SK-N-SH (cell line): ENCODE results near the gene LSM7. TPM values are rescaled to one million over a fixed set of nuclear protein-coding genes. Genes with fewer than 3 reads are reported as not detected.
A peak's percentile ranks its signal among the peaks of the same experiment; 100 is the strongest.

ENCODE experiments used
- CTCF ChIA-PET: fragments of 300-600, 350-600 bp; formaldehyde crosslinking; extraction: SDS; loops from one replicate; lab custom pipeline; 2021; lab: Yijun Ruan, JAX
- POLR2A ChIA-PET: fragments of 350-600 bp; sonication (Branson Sonifier 250); formaldehyde crosslinking; extraction: SDS; loops from one replicate; lab custom pipeline; 2020; ENCODE audit warnings: antibody characterized with exemption, inconsistent platforms; lab: Yijun Ruan, JAX
- DNase-seq: peaks from one replicate; pipeline ENCODE4 v3.0.0; 2012
- H2AFZ ChIP-seq: fragments of 200-600 bp; sonication (generic); 2 replicates; pipeline ENCODE4 v1.8.1; 2016; ENCODE audit warnings: antibody characterized with exemption, mild to moderate bottlenecking, low read depth
- H3F3A ChIP-seq: fragments of 200-600 bp; sonication (generic); replicated peaks from 2 replicates; pipeline ENCODE3; 2016; ENCODE audit warnings: antibody characterized with exemption, mild to moderate bottlenecking; ENCODE audit not compliant: insufficient read depth
- H3K27ac ChIP-seq, 2 experiments: fragments of 200-500 bp in 1 of 2; fragments of 200-600 bp in 1 of 2; sonication (Bioruptor generic) in 1 of 2; sonication (generic), shearing (Covaris generic) in 1 of 2; 2 replicates each; pipeline versions ENCODE4 v1.5.1 to v1.6.1; 2014 to 2016; ENCODE audit warnings: low read depth in 2 of 2, inconsistent platforms in 1 of 2, low read length in 1 of 2, mild to moderate bottlenecking in 1 of 2, mixed read lengths in 1 of 2
- H3K27me3 ChIP-seq: fragments of 200-600 bp; sonication (generic), shearing (Covaris generic); 2 replicates; pipeline ENCODE4 v1.6.1; 2016; ENCODE audit warnings: mixed run types; ENCODE audit not compliant: insufficient read depth
- H3K36me3 ChIP-seq, 2 experiments: fragments of 200-500 bp in 1 of 2; fragments of 200-600 bp in 1 of 2; sonication (Bioruptor generic) in 1 of 2; sonication (generic) in 1 of 2; replicated peaks in 1 of 2; 2 replicates each; pipeline versions ENCODE3 to v1.5.1; 2014 to 2016; ENCODE audit warnings: low read length in 1 of 2, mild to moderate bottlenecking in 1 of 2; ENCODE audit not compliant: insufficient read depth in 2 of 2, control insufficient read depth in 1 of 2
- H3K4me1 ChIP-seq, 2 experiments: fragments of 200-500 bp in 1 of 2; fragments of 200-600 bp in 1 of 2; sonication (Bioruptor generic) in 1 of 2; sonication (generic), shearing (Covaris generic) in 1 of 2; 2 replicates each; pipeline versions ENCODE4 v1.5.1 to v1.6.1; 2014 to 2016; ENCODE audit warnings: low read depth in 1 of 2, low read length in 1 of 2, mixed run types in 1 of 2; ENCODE audit not compliant: insufficient read depth in 2 of 2, control insufficient read depth in 1 of 2
- H3K4me2 ChIP-seq: fragments of 200-600 bp; sonication (generic), shearing (Covaris generic); 2 replicates; pipeline ENCODE4 v1.6.1; 2017; ENCODE audit warnings: mixed run types
- H3K4me3 ChIP-seq, 2 experiments: fragments of 200-500 bp in 1 of 2; fragments of 200-600 bp in 1 of 2; sonication (Bioruptor generic) in 1 of 2; sonication (generic), shearing (Covaris generic) in 1 of 2; 2 replicates each; pipeline versions ENCODE4 v1.5.1 to v1.8.1; 2014 to 2016; ENCODE audit warnings: low read depth in 2 of 2, inconsistent platforms in 1 of 2, low read length in 1 of 2, mild to moderate bottlenecking in 1 of 2, mixed read lengths in 1 of 2, moderate library complexity in 1 of 2
- H3K79me2 ChIP-seq: fragments of 200-600 bp; sonication (generic); 2 replicates; pipeline ENCODE4 v1.8.1; 2017; ENCODE audit warnings: mild to moderate bottlenecking; ENCODE audit not compliant: insufficient read depth
- H3K9ac ChIP-seq: fragments of 200-600 bp; sonication (generic); 2 replicates; pipeline ENCODE4 v1.6.1; 2017; ENCODE audit warnings: mixed run types
- H3K9me2 ChIP-seq: fragments of 200-600 bp; sonication (generic); 2 replicates; pipeline ENCODE4 v1.6.1; 2017; ENCODE audit warnings: mixed run types
- H3K9me3 ChIP-seq: fragments of 200-600 bp; sonication (generic); 2 replicates; pipeline ENCODE4 v1.6.1; 2017; ENCODE audit warnings: mixed run types, mild to moderate bottlenecking, moderate library complexity
- H4K20me1 ChIP-seq: fragments of 200-600 bp; sonication (generic); 2 replicates; pipeline ENCODE4 v1.6.1; 2017; ENCODE audit warnings: mild to moderate bottlenecking, mixed run types; ENCODE audit not compliant: insufficient read depth
- ELF1 ChIP-seq: IDR thresholded peaks from 2 replicates; pipeline ENCODE4 v1.4.0; 2012
- EZH2phosphoT487 ChIP-seq: fragments of 200-600 bp; sonication (generic); IDR thresholded peaks from 2 replicates; pipeline ENCODE4 v1.6.1; 2017; ENCODE audit warnings: low read depth, mixed run types, mild to moderate bottlenecking, antibody characterized with exemption, moderate library complexity, borderline replicate concordance
- FOXJ3 ChIP-seq: sonication (generic); formaldehyde crosslinking; IDR thresholded peaks from 2 replicates; pipeline ENCODE4 v1.5.1; 2020; ENCODE audit warnings: mild to moderate bottlenecking, missing genetic modification reagents
- FOXM1 ChIP-seq: IDR thresholded peaks from 2 replicates; pipeline ENCODE4 v1.4.0; 2012; ENCODE audit warnings: low read depth, mild to moderate bottlenecking
- IRF3 ChIP-seq: fragments of 150-350 bp; IDR thresholded peaks from 2 replicates; pipeline ENCODE4 v1.6.1; 2016; ENCODE audit warnings: mild to moderate bottlenecking, low read depth, low read length
- JUND ChIP-seq: IDR thresholded peaks from 2 replicates; pipeline ENCODE4 v1.4.0; 2012
- POLR2AphosphoS5 ChIP-seq: IDR thresholded peaks from 2 replicates; pipeline ENCODE4 v1.6.1; 2012; ENCODE audit warnings: low read depth, low read length
- REST ChIP-seq: IDR thresholded peaks from 2 replicates; pipeline ENCODE4 v1.6.1; 2012; ENCODE audit warnings: mild to moderate bottlenecking, low read depth, low read length, moderate library complexity
- RXRA ChIP-seq: IDR thresholded peaks from 2 replicates; pipeline ENCODE4 v1.4.0; 2012; ENCODE audit warnings: low read depth, mild to moderate bottlenecking, borderline replicate concordance
- SIN3A ChIP-seq: IDR thresholded peaks from 2 replicates; pipeline ENCODE4 v1.6.1; 2012; ENCODE audit warnings: low read depth, mild to moderate bottlenecking, low read length, moderate library complexity, borderline replicate concordance
- SMC3 ChIP-seq: IDR thresholded peaks from 2 replicates; pipeline ENCODE4 v1.6.1; 2012; ENCODE audit warnings: low read depth, low read length, improper control_type of control experiment
- TAF1 ChIP-seq: IDR thresholded peaks from 2 replicates; pipeline ENCODE4 v1.6.1; 2012; ENCODE audit warnings: low read depth, mild to moderate bottlenecking, low read length, moderate library complexity, borderline replicate concordance
- TCF12 ChIP-seq: IDR thresholded peaks from 2 replicates; pipeline ENCODE4 v1.4.0; 2012
- TEAD4 ChIP-seq: IDR thresholded peaks from 2 replicates; pipeline ENCODE4 v1.4.0; 2012; ENCODE audit warnings: mild to moderate bottlenecking, borderline replicate concordance; ENCODE audit not compliant: insufficient read depth
- USF1 ChIP-seq: IDR thresholded peaks from 2 replicates; pipeline ENCODE4 v1.4.0; 2012; ENCODE audit warnings: low read depth, borderline replicate concordance
- ZBTB33 ChIP-seq: IDR thresholded peaks from 2 replicates; pipeline ENCODE4 v1.4.0; 2012; ENCODE audit warnings: low read depth, borderline replicate concordance
- WGBS: methylation state at CpG from one replicate; pipeline ENCODE4 v1.1.6; 2017; ENCODE audit warnings: low lambda C conversion rate; 5-methylcytosine and 5-hydroxymethylcytosine counted together
- polyA plus RNA-seq, 3 experiments: library from polyadenylated mRNA; depleted of rRNA; stranded (reverse); fragments of >200 nt; gene quantifications; 2 replicates each; pipeline ENCODE4 v1.2.3, GENCODE V29; 2012
- TF ChIP-seq, protein P1 (sequence below): fragments of 150-350 bp; IDR thresholded peaks from 2 replicates; pipeline ENCODE4 v1.6.1; 2017; ENCODE audit warnings: antibody characterized with exemption, low read length, low read depth, borderline replicate concordance
- TF ChIP-seq, protein P2 (sequence below): IDR thresholded peaks from 2 replicates; pipeline ENCODE4 v1.4.0; 2012; ENCODE audit warnings: low read depth

The LSM7 gene
- polyA plus RNA-seq, 1 of the 3 experiments (the other 2 are of a cell fraction), result 1,193 TPM

- peaks cover 14% of the 10 kb centered on the region for H4K20me1 ChIP-seq
- H3K27ac ChIP-seq, result no peak overlapping the region
- no peak overlapping the region for H3K4me2 ChIP-seq
- DNase-seq, result peak; percentile 69
- no peaks in the 10 kb centered on the region for H3K27me3 ChIP-seq
- peaks cover 36% of the 10 kb centered on the region for H3K79me2 ChIP-seq
- no peak for TF ChIP-seq FOXM1
- no peak for TF ChIP-seq USF1
- no peak for TF ChIP-seq REST
- no peak for TF ChIP-seq TCF12
- TF ChIP-seq ZBTB33, result no peak
- no peak for TF ChIP-seq POLR2AphosphoS5
- TF ChIP-seq ELF1, result no peak
- no peak for TF ChIP-seq FOXJ3 (CRISPR knock-in tag)
- TF ChIP-seq IRF3, result no peak
- no peak for TF ChIP-seq EZH2phosphoT487
- TF ChIP-seq, protein P1, sequence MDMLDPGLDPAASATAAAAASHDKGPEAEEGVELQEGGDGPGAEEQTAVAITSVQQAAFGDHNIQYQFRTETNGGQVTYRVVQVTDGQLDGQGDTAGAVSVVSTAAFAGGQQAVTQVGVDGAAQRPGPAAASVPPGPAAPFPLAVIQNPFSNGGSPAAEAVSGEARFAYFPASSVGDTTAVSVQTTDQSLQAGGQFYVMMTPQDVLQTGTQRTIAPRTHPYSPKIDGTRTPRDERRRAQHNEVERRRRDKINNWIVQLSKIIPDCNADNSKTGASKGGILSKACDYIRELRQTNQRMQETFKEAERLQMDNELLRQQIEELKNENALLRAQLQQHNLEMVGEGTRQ, result no peak
- TF ChIP-seq SMC3, result no peak
- TF ChIP-seq TAF1, result no peak
- no peak for TF ChIP-seq TEAD4
- TF ChIP-seq SIN3A, result no peak
- TF ChIP-seq, protein P2, sequence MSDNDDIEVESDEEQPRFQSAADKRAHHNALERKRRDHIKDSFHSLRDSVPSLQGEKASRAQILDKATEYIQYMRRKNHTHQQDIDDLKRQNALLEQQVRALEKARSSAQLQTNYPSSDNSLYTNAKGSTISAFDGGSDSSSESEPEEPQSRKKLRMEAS, result no peak
- TF ChIP-seq RXRA, result no peak
- no peak for TF ChIP-seq JUND
- 95% methylated on average over 15 of the region's 19 CpGs for WGBS
- no peaks in the 10 kb centered on the region for H3K9me2 ChIP-seq
- peaks cover 0 to 12% of the 10 kb centered on the region in 2 experiments for H3K36me3 ChIP-seq
- CTCF ChIA-PET, result interaction anchor here (2.4 kb wide), 1 partner anchor 21 kb away, joined by 12 read pairs; no protein-coding TSS in a partner anchor
- H2AFZ ChIP-seq, result no peak overlapping the region
- peaks cover 18% of the 10 kb centered on the region for H3F3A ChIP-seq
- H3K4me1 ChIP-seq, result peaks cover 0 to under 1% of the 10 kb centered on the region in 2 experiments; a peak in 1 of 4 replicates
- POLR2A ChIA-PET, result no interaction called here
- no peak overlapping the region for H3K4me3 ChIP-seq
- no peak overlapping the region for H3K9ac ChIP-seq
- H3K9me3 ChIP-seq, result no peaks in the 10 kb centered on the region
Observed at GRCh38 chr19:2337329-2337707, 8.9 kb upstream of the LSM7 start.
